Astrocyte (in vitro differentiated cells and primary cell): ENCODE measurements around the gene AOAH. TPM values are rescaled to one million over a fixed set of nuclear protein-coding genes. Genes with fewer than 3 reads are reported as not detected.

Experiments
- DNase-seq: peaks from one replicate; pipeline ENCODE4 v3.0.0-alpha.2; 2010; ENCODE audit warnings: low read depth
- FAIRE-seq: peaks from 2 replicates; lab custom pipeline; 2011; peaks lifted over from hg19 to GRCh38; lab: Jason Lieb, UNC
- H2AFZ ChIP-seq: 2 replicates; pipeline ENCODE4 v1.6.0; 2012; ENCODE audit warnings: low read depth, low read length, inconsistent platforms
- H3K27ac ChIP-seq: 2 replicates; pipeline ENCODE4 v1.5.1; 2011; ENCODE audit warnings: low read depth, low read length, inconsistent platforms
- H3K27me3 ChIP-seq: 2 replicates; pipeline ENCODE4 v1.6.0; 2011; ENCODE audit warnings: low read length, inconsistent platforms; ENCODE audit not compliant: insufficient read depth
- H3K36me3 ChIP-seq: 2 replicates; pipeline ENCODE4 v1.5.1; 2011; ENCODE audit warnings: low read length, inconsistent platforms; ENCODE audit not compliant: insufficient read depth
- H3K4me1 ChIP-seq: 2 replicates; pipeline ENCODE4 v1.5.1; 2011; ENCODE audit warnings: low read length, inconsistent platforms; ENCODE audit not compliant: insufficient read depth
- H3K4me2 ChIP-seq: 2 replicates; pipeline ENCODE4 v1.6.0; 2012; ENCODE audit warnings: low read length, inconsistent platforms
- H3K4me3 ChIP-seq: 2 replicates; pipeline ENCODE4 v1.5.1; 2011; ENCODE audit warnings: low read depth, mild to moderate bottlenecking, low read length, inconsistent platforms; ENCODE audit not compliant: insufficient read depth
- H3K79me2 ChIP-seq: 2 replicates; pipeline ENCODE4 v1.6.0; 2012; ENCODE audit warnings: mild to moderate bottlenecking, low read length, inconsistent platforms; ENCODE audit not compliant: insufficient read depth
- H3K9ac ChIP-seq: 2 replicates; pipeline ENCODE4 v1.6.0; 2012; ENCODE audit warnings: mild to moderate bottlenecking, low read length, inconsistent platforms
- H3K9me3 ChIP-seq: 2 replicates; pipeline ENCODE4 v1.5.1; 2012; ENCODE audit warnings: low read depth, mild to moderate bottlenecking, low read length, inconsistent platforms; ENCODE audit not compliant: insufficient read depth
- H4K20me1 ChIP-seq: 2 replicates; pipeline ENCODE4 v1.6.0; 2012; ENCODE audit warnings: low read length, inconsistent platforms; ENCODE audit not compliant: insufficient read depth
- H3K27ac Mint-ChIP-seq: one replicate; pipeline ENCODE4 v1.8.0; 2021; ENCODE audit warnings: mild to moderate bottlenecking, mixed read lengths; ENCODE audit not compliant: unreplicated experiment
- H3K27me3 Mint-ChIP-seq: one replicate; pipeline ENCODE4 v1.8.0; 2021; ENCODE audit warnings: low read depth, mixed read lengths; ENCODE audit not compliant: unreplicated experiment
- H3K36me3 Mint-ChIP-seq: one replicate; pipeline ENCODE4 v1.8.0; 2021; ENCODE audit warnings: low read depth, mixed read lengths; ENCODE audit not compliant: unreplicated experiment
- H3K4me1 Mint-ChIP-seq: one replicate; pipeline ENCODE4 v1.8.0; 2021; ENCODE audit warnings: low read depth, mixed read lengths; ENCODE audit not compliant: unreplicated experiment
- H3K4me3 Mint-ChIP-seq: one replicate; pipeline ENCODE4 v1.8.0; 2021; ENCODE audit warnings: mild to moderate bottlenecking, moderate library complexity, mixed read lengths; ENCODE audit not compliant: unreplicated experiment
- H3K9me3 Mint-ChIP-seq: one replicate; pipeline ENCODE4 v1.8.0; 2021; ENCODE audit warnings: mild to moderate bottlenecking, mixed read lengths; ENCODE audit not compliant: unreplicated experiment
- EZH2 ChIP-seq: IDR thresholded peaks from 2 replicates; pipeline ENCODE4 v1.6.1; 2012; ENCODE audit warnings: mild to moderate bottlenecking, low read length, inconsistent platforms; ENCODE audit not compliant: insufficient read depth
- total RNA-seq: library from RNA; stranded (reverse); gene quantifications from 2 replicates; pipeline ENCODE4 v1.2.1, GENCODE V29; 2021
- TF ChIP-seq, protein P1 (sequence below): IDR thresholded peaks from 2 replicates; pipeline ENCODE4 v1.5.1; 2011; ENCODE audit warnings: low read depth, mild to moderate bottlenecking, inconsistent platforms, low read length, moderate library complexity; ENCODE audit not compliant: insufficient read depth

Gene AOAH
- total RNA-seq, 1 donor from 2014 or later, result not detected

DNA sequence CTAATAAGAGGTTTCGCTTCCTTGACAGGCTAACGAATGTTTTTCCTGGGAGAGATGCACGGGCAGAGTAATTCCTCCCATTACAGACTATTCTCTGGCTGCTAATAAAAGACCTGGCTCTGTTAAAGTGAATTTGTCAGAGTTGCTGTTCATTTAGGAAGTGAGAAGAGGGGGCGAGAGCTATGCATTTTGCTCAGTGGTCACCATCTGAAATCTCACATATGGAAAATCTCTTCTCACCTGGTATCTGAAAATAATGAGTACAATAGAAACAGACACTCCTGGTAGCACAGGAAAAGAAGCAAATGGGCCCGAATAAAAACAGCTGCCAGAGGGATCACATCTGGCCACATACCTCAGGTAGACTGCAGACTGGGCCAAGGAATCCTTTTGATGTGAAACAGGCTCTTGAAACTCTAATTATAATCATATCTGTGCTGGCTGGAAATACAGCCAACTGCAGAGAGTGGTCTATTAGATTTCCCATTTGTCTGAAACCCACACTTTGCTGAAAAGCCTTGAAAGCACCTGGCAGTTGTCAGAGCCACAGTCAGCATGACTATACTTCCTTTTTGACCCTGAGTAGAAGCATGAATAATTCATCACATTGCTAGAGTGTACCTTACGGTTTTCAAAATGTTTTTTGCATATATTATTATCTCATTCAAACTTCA is 33.6 kb downstream of the AOAH start:
- peaks cover 4% of the 10 kb centered on the region for H3K27me3 Mint-ChIP-seq
- no peaks in the 10 kb centered on the region for H3K36me3 Mint-ChIP-seq
- FAIRE-seq (no peak), DNase-seq (no peak)
- no peaks in the 10 kb centered on the region for H3K79me2 ChIP-seq
- H3K9ac ChIP-seq, result no peak overlapping the region
- no peak overlapping the region for H3K4me2 ChIP-seq
- H4K20me1 ChIP-seq, result no peaks in the 10 kb centered on the region
- peaks cover 9% of the 10 kb centered on the region for H3K4me1 ChIP-seq
- H3K27ac Mint-ChIP-seq, result no peak overlapping the region
- H2AFZ ChIP-seq, result no peak overlapping the region
- no peak overlapping the region for H3K4me3 ChIP-seq
- no peaks in the 10 kb centered on the region for H3K27me3 ChIP-seq
- TF ChIP-seq, protein P1, sequence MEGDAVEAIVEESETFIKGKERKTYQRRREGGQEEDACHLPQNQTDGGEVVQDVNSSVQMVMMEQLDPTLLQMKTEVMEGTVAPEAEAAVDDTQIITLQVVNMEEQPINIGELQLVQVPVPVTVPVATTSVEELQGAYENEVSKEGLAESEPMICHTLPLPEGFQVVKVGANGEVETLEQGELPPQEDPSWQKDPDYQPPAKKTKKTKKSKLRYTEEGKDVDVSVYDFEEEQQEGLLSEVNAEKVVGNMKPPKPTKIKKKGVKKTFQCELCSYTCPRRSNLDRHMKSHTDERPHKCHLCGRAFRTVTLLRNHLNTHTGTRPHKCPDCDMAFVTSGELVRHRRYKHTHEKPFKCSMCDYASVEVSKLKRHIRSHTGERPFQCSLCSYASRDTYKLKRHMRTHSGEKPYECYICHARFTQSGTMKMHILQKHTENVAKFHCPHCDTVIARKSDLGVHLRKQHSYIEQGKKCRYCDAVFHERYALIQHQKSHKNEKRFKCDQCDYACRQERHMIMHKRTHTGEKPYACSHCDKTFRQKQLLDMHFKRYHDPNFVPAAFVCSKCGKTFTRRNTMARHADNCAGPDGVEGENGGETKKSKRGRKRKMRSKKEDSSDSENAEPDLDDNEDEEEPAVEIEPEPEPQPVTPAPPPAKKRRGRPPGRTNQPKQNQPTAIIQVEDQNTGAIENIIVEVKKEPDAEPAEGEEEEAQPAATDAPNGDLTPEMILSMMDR, result no peak
- TF ChIP-seq EZH2, result no peak
- H3K4me3 Mint-ChIP-seq, result no peak overlapping the region
- no peaks in the 10 kb centered on the region for H3K9me3 Mint-ChIP-seq
- peaks cover 16% of the 10 kb centered on the region for H3K4me1 Mint-ChIP-seq
- H3K9me3 ChIP-seq, result no peaks in the 10 kb centered on the region
- no peak overlapping the region for H3K27ac ChIP-seq
- H3K36me3 ChIP-seq, result no peaks in the 10 kb centered on the region

DNA sequence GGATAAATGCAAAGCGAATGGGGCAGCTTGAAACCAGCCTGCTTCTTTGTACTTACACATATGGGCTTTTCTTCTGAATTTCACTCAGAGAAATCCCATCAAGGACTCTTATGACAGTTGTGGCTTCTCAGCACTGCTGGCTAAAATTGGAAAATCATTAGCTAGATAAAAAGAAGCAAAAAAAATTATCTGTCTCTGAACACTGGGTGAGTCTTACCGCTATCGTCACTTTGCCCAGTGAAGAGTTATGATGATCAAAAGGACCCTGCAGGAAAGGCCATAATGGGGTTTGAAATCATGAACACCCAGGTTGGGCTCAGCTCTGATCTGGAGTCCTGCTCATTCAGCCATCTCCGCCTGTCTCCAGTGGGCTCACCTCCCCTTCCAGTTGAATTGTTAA is 34.3 kb downstream of the AOAH start:
- H3K27me3 Mint-ChIP-seq, result peaks cover 4% of the 10 kb centered on the region
- Histone ChIP-seq H3K4me1 (peaks cover 9% of the 10 kb centered on the region), H3K27me3 (no peaks in the 10 kb centered on the region), H3K79me2 (no peaks in the 10 kb centered on the region), H3K4me2 (no peak overlapping the region), H3K9ac (no peak overlapping the region), H3K36me3 (no peaks in the 10 kb centered on the region), H4K20me1 (no peaks in the 10 kb centered on the region), H3K9me3 (no peaks in the 10 kb centered on the region), H3K27ac (no peak overlapping the region), H2AFZ (no peak overlapping the region), H3K4me3 (no peak overlapping the region)
- no peak overlapping the region for H3K27ac Mint-ChIP-seq
- no peaks in the 10 kb centered on the region for H3K36me3 Mint-ChIP-seq
- no peak for DNase-seq
- no peak overlapping the region for H3K4me3 Mint-ChIP-seq
- H3K4me1 Mint-ChIP-seq, result peaks cover 22% of the 10 kb centered on the region
- no peaks in the 10 kb centered on the region for H3K9me3 Mint-ChIP-seq
- no peak for TF ChIP-seq EZH2
- TF ChIP-seq, protein P1, result no peak
- no peak for FAIRE-seq

DNA sequence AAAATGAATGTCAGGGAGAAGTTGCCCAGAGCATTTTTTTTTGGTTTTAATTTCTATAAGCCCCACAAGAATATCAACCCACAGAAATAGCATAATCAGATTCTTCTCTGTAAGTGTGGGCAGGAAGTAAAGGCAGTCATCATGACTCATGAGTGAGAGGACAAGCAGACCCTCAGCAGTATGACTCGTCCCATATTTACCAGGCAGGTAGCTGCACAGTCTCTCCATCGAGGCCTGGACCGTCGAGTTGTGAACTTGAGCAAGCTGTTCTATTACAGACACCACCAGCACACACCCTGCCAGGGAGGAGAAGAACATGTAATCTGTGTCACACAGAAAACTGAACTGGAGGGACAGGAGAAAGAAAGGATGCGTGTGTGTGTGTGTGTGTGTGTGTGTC is 37.8 kb downstream of the AOAH start:
- no peak overlapping the region for H3K27ac Mint-ChIP-seq
- no peaks in the 10 kb centered on the region for H3K27me3 ChIP-seq
- H2AFZ ChIP-seq, result peak overlapping the region; percentile 31
- DNase-seq (peak; percentile 59), FAIRE-seq (no peak)
- H4K20me1 ChIP-seq, result no peaks in the 10 kb centered on the region
- no peaks in the 10 kb centered on the region for H3K36me3 Mint-ChIP-seq
- no peak overlapping the region for H3K4me3 Mint-ChIP-seq
- no peaks in the 10 kb centered on the region for H3K79me2 ChIP-seq
- H3K4me3 ChIP-seq, result no peak overlapping the region
- no peak overlapping the region for H3K27ac ChIP-seq
- no peaks in the 10 kb centered on the region for H3K27me3 Mint-ChIP-seq
- no peaks in the 10 kb centered on the region for H3K36me3 ChIP-seq
- no peaks in the 10 kb centered on the region for H3K9me3 ChIP-seq
- no peaks in the 10 kb centered on the region for H3K9me3 Mint-ChIP-seq
- H3K9ac ChIP-seq, result no peak overlapping the region
- peaks cover 9% of the 10 kb centered on the region for H3K4me1 ChIP-seq
- H3K4me2 ChIP-seq, result peak overlapping the region; percentile 19
- peaks cover 42% of the 10 kb centered on the region for H3K4me1 Mint-ChIP-seq
- TF ChIP-seq EZH2, result no peak
- TF ChIP-seq, protein P1, result no peak
